WTC11 (cell line): ENCODE data around the gene NDUFB3. TPM values are rescaled to one million over a fixed set of nuclear protein-coding genes. Genes with fewer than 3 reads are reported as not detected.

ENCODE experiments used
- ATAC-seq: fragments of 200-7000 bp; cut with Tn5 transposase; 2 replicates; pipeline ENCODE4 v1.10.0; 2021; ENCODE audit warnings: mild to moderate bottlenecking, moderate library complexity
- CTCF ChIA-PET: fragments of 300-600 bp; sonication (Branson Sonifier 250); formaldehyde crosslinking; loops from one replicate; lab custom pipeline; 2021; ENCODE audit warnings: antibody characterized with exemption; lab: Charles Lee
- POLR2A ChIA-PET: fragments of 350-600 bp; sonication (Branson Sonifier 250); formaldehyde crosslinking; loops from one replicate; lab custom pipeline; 2021; ENCODE audit warnings: antibody characterized with exemption; lab: Charles Lee
- DNase-seq: peaks from one replicate; pipeline ENCODE4 v3.0.0; 2021; ENCODE audit warnings: low spot score
- H3K27ac Mint-ChIP-seq: 2 replicates; pipeline ENCODE4 v1.8.0; 2021; ENCODE audit warnings: mixed read lengths
- H3K27me3 Mint-ChIP-seq: 2 replicates; pipeline ENCODE4 v1.8.0; 2021; ENCODE audit warnings: low read depth, mild to moderate bottlenecking, moderate library complexity, mixed read lengths
- H3K36me3 Mint-ChIP-seq: 2 replicates; pipeline ENCODE4 v1.8.0; 2021; ENCODE audit warnings: mixed read lengths
- H3K4me1 Mint-ChIP-seq: 2 replicates; pipeline ENCODE4 v1.8.0; 2022; ENCODE audit warnings: mixed read lengths
- H3K4me3 Mint-ChIP-seq: 2 replicates; pipeline ENCODE4 v1.8.0; 2021; ENCODE audit warnings: mild to moderate bottlenecking, moderate library complexity, mixed read lengths
- H3K9me3 Mint-ChIP-seq: 2 replicates; pipeline ENCODE4 v1.8.0; 2021; ENCODE audit warnings: mixed read lengths
- FOXJ3 ChIP-seq: sonication (generic); formaldehyde crosslinking; IDR thresholded peaks from 2 replicates; pipeline ENCODE4 v1.9.0; 2021; ENCODE audit warnings: missing genetic modification reagents, mild to moderate bottlenecking, borderline replicate concordance
- GTF2I ChIP-seq: fragments of 250-450 bp; sonication (Bioruptor Pico); conservative IDR thresholded peaks from 2 replicates; pipeline ENCODE4 v1.4.0; 2021; ENCODE audit warnings: mild to moderate bottlenecking
- OVOL2 ChIP-seq: fragments of 250-450 bp; sonication (Bioruptor Pico); IDR thresholded peaks from 2 replicates; pipeline ENCODE4 v1.9.0; 2021; ENCODE audit warnings: mild to moderate bottlenecking, borderline replicate concordance
- SMAD3 ChIP-seq: sonication (generic); formaldehyde crosslinking; IDR thresholded peaks from 2 replicates; pipeline ENCODE4 v1.8.0; 2022; ENCODE audit warnings: missing genetic modification reagents, mild to moderate bottlenecking, borderline replicate concordance
- SMAD4 ChIP-seq: sonication (generic); formaldehyde crosslinking; IDR thresholded peaks from 2 replicates; pipeline ENCODE4 v1.8.0; 2022; ENCODE audit warnings: mild to moderate bottlenecking, missing genetic modification reagents
- SP1 ChIP-seq: sonication (generic); formaldehyde crosslinking; conservative IDR thresholded peaks from 2 replicates; pipeline ENCODE4 v1.8.1; 2022; ENCODE audit warnings: missing genetic modification reagents
- TEAD4 ChIP-seq: sonication (generic); formaldehyde crosslinking; IDR thresholded peaks from 2 replicates; pipeline ENCODE4 v1.8.0; 2022; ENCODE audit warnings: mild to moderate bottlenecking, missing genetic modification reagents
- ZNF121 ChIP-seq: sonication (generic); formaldehyde crosslinking; IDR thresholded peaks from 2 replicates; pipeline ENCODE4 v1.8.0; 2023; ENCODE audit warnings: missing genetic modification reagents
- total RNA-seq: library from RNA; stranded (reverse); gene quantifications from 3 replicates; pipeline ENCODE4 v1.2.3, GENCODE V29; 2021
- TF ChIP-seq, protein P1 (sequence below): sonication (generic); formaldehyde crosslinking; IDR thresholded peaks from 2 replicates; pipeline ENCODE4 v1.8.1; 2023; ENCODE audit warnings: mild to moderate bottlenecking, missing genetic modification reagents, borderline replicate concordance
- TF ChIP-seq, protein P2 (sequence below): sonication (generic); formaldehyde crosslinking; IDR thresholded peaks from 2 replicates; pipeline ENCODE4 v1.8.1; 2022; ENCODE audit warnings: mild to moderate bottlenecking, moderate library complexity, missing genetic modification reagents
- TF ChIP-seq, protein P3 (sequence below): fragments of 250-450 bp; sonication (Bioruptor Pico); conservative IDR thresholded peaks from 2 replicates; pipeline ENCODE4 v1.9.0; 2021; ENCODE audit warnings: mild to moderate bottlenecking
- TF ChIP-seq, protein P4 (sequence below): fragments of 200-600 bp; IDR thresholded peaks from 2 replicates; pipeline ENCODE4 v1.8.0; 2022; ENCODE audit warnings: antibody characterized with exemption
- TF ChIP-seq, protein P5 (sequence below): sonication (generic); formaldehyde crosslinking; IDR thresholded peaks from 2 replicates; pipeline ENCODE4 v1.8.1; 2022; ENCODE audit warnings: low read depth, missing genetic modification reagents, borderline replicate concordance
- TF ChIP-seq, protein P6 (sequence below): sonication (generic); formaldehyde crosslinking; IDR thresholded peaks from 2 replicates; pipeline ENCODE4 v1.8.0; 2023; ENCODE audit warnings: missing genetic modification reagents, mild to moderate bottlenecking, borderline replicate concordance

NDUFB3 gene
- total RNA-seq, 1 experiment from 2014 or later, result 66.8 TPM

DNA sequence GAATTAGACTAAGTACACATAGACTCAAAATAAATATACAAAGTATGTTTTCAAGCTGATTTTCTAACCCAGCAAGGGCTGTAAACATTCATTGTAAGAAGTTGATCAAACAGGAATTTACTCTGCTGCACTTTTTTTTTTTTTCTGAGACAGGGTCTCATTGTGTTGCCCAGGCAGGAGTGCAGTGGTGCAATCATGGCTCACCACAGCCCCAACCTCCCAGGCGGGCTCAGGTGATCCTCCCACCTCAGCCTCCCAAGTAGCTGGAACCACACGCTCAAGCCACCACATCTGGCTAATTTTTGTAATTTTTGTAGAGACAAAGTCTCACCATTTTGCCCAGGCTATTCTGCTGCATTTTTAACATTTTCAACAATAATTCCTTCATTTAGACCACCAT lies 35.8 kb downstream of the NDUFB3 start:
- TF ChIP-seq FOXJ3 (CRISPR knock-in tag) (no peak), SP1 (CRISPR knock-in tag) (no peak), TEAD4 (no peak), GTF2I (CRISPR knock-in tag) (no peak), ZNF121 (CRISPR knock-in tag) (no peak), OVOL2 (CRISPR knock-in tag) (no peak), SMAD3 (CRISPR knock-in tag) (no peak), SMAD4 (CRISPR knock-in tag) (no peak)
- TF ChIP-seq, protein P1, sequence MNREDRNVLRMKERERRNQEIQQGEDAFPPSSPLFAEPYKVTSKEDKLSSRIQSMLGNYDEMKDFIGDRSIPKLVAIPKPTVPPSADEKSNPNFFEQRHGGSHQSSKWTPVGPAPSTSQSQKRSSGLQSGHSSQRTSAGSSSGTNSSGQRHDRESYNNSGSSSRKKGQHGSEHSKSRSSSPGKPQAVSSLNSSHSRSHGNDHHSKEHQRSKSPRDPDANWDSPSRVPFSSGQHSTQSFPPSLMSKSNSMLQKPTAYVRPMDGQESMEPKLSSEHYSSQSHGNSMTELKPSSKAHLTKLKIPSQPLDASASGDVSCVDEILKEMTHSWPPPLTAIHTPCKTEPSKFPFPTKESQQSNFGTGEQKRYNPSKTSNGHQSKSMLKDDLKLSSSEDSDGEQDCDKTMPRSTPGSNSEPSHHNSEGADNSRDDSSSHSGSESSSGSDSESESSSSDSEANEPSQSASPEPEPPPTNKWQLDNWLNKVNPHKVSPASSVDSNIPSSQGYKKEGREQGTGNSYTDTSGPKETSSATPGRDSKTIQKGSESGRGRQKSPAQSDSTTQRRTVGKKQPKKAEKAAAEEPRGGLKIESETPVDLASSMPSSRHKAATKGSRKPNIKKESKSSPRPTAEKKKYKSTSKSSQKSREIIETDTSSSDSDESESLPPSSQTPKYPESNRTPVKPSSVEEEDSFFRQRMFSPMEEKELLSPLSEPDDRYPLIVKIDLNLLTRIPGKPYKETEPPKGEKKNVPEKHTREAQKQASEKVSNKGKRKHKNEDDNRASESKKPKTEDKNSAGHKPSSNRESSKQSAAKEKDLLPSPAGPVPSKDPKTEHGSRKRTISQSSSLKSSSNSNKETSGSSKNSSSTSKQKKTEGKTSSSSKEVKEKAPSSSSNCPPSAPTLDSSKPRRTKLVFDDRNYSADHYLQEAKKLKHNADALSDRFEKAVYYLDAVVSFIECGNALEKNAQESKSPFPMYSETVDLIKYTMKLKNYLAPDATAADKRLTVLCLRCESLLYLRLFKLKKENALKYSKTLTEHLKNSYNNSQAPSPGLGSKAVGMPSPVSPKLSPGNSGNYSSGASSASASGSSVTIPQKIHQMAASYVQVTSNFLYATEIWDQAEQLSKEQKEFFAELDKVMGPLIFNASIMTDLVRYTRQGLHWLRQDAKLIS, result no peak
- TF ChIP-seq, protein P2, sequence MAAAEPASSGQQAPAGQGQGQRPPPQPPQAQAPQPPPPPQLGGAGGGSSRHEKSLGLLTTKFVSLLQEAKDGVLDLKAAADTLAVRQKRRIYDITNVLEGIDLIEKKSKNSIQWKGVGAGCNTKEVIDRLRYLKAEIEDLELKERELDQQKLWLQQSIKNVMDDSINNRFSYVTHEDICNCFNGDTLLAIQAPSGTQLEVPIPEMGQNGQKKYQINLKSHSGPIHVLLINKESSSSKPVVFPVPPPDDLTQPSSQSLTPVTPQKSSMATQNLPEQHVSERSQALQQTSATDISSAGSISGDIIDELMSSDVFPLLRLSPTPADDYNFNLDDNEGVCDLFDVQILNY, result no peak
- TF ChIP-seq, protein P3, sequence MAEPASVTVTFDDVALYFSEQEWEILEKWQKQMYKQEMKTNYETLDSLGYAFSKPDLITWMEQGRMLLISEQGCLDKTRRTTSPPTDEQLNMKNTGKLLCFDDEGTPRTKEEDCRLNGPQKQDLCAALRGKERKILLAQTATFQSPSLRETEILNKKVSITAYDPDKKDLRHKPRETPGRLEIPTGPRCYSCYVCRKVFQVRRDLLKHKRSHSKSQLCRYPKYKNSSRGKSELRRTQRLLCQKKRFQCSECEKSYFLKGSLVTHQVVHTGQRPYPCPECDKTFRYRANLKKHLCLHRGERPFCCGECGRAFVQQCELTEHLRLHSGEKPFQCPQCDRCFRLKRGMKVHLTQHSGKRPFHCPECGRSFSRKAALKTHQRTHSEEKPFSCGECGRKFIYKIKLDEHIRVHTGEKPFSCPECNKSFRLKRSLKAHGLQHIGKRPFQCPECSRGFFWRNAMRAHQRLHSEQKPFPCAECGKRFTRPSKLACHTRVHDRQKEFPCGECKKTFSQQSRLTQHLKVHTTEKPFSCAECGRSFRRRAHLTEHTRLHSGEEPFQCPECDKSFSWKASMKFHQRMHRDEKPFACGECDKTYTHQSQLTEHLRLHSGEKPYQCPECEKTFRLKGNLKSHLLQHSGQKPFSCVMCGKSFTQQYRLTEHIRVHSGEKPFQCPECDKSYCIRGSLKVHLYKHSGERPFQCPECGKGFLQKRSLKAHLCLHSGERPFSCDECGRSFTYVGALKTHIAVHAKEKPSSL (CRISPR knock-in tag), result no peak
- TF ChIP-seq, protein P4, sequence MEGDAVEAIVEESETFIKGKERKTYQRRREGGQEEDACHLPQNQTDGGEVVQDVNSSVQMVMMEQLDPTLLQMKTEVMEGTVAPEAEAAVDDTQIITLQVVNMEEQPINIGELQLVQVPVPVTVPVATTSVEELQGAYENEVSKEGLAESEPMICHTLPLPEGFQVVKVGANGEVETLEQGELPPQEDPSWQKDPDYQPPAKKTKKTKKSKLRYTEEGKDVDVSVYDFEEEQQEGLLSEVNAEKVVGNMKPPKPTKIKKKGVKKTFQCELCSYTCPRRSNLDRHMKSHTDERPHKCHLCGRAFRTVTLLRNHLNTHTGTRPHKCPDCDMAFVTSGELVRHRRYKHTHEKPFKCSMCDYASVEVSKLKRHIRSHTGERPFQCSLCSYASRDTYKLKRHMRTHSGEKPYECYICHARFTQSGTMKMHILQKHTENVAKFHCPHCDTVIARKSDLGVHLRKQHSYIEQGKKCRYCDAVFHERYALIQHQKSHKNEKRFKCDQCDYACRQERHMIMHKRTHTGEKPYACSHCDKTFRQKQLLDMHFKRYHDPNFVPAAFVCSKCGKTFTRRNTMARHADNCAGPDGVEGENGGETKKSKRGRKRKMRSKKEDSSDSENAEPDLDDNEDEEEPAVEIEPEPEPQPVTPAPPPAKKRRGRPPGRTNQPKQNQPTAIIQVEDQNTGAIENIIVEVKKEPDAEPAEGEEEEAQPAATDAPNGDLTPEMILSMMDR, result no peak
- TF ChIP-seq, protein P5, sequence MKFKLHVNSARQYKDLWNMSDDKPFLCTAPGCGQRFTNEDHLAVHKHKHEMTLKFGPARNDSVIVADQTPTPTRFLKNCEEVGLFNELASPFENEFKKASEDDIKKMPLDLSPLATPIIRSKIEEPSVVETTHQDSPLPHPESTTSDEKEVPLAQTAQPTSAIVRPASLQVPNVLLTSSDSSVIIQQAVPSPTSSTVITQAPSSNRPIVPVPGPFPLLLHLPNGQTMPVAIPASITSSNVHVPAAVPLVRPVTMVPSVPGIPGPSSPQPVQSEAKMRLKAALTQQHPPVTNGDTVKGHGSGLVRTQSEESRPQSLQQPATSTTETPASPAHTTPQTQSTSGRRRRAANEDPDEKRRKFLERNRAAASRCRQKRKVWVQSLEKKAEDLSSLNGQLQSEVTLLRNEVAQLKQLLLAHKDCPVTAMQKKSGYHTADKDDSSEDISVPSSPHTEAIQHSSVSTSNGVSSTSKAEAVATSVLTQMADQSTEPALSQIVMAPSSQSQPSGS, result no peak
- TF ChIP-seq, protein P6, sequence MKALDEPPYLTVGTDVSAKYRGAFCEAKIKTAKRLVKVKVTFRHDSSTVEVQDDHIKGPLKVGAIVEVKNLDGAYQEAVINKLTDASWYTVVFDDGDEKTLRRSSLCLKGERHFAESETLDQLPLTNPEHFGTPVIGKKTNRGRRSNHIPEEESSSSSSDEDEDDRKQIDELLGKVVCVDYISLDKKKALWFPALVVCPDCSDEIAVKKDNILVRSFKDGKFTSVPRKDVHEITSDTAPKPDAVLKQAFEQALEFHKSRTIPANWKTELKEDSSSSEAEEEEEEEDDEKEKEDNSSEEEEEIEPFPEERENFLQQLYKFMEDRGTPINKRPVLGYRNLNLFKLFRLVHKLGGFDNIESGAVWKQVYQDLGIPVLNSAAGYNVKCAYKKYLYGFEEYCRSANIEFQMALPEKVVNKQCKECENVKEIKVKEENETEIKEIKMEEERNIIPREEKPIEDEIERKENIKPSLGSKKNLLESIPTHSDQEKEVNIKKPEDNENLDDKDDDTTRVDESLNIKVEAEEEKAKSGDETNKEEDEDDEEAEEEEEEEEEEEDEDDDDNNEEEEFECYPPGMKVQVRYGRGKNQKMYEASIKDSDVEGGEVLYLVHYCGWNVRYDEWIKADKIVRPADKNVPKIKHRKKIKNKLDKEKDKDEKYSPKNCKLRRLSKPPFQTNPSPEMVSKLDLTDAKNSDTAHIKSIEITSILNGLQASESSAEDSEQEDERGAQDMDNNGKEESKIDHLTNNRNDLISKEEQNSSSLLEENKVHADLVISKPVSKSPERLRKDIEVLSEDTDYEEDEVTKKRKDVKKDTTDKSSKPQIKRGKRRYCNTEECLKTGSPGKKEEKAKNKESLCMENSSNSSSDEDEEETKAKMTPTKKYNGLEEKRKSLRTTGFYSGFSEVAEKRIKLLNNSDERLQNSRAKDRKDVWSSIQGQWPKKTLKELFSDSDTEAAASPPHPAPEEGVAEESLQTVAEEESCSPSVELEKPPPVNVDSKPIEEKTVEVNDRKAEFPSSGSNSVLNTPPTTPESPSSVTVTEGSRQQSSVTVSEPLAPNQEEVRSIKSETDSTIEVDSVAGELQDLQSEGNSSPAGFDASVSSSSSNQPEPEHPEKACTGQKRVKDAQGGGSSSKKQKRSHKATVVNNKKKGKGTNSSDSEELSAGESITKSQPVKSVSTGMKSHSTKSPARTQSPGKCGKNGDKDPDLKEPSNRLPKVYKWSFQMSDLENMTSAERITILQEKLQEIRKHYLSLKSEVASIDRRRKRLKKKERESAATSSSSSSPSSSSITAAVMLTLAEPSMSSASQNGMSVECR (CRISPR knock-in tag), result no peak
- TF ChIP-seq, all 79 proteins: peak for 0
- peaks cover 3% of the 10 kb centered on the region; the same call in 1 of the 2 replicates for H3K27me3 Mint-ChIP-seq
- ATAC-seq (no peak), DNase-seq (no peak)
- H3K27ac Mint-ChIP-seq, result no peak overlapping the region
- CTCF ChIA-PET, result interaction anchor here (1.9 to 4.0 kb wide), 2 partner anchors 51 to 125 kb away, joined by 5 to 17 read pairs; no protein-coding TSS in a partner anchor
- no peaks in the 10 kb centered on the region for H3K36me3 Mint-ChIP-seq
- POLR2A ChIA-PET, result interaction anchor here (0.7 kb wide), 1 partner anchor 445 kb away, joined by 3 read pairs; no protein-coding TSS in a partner anchor
- H3K4me1 Mint-ChIP-seq, result peaks cover 5% of the 10 kb centered on the region
- H3K4me3 Mint-ChIP-seq, result no peak overlapping the region
- no peaks in the 10 kb centered on the region for H3K9me3 Mint-ChIP-seq
